Measurements from ENCODE around the gene KIF18B.
A peak's percentile ranks its signal among the peaks of the same experiment; 100 is the strongest.

KIF18B gene

DNA sequence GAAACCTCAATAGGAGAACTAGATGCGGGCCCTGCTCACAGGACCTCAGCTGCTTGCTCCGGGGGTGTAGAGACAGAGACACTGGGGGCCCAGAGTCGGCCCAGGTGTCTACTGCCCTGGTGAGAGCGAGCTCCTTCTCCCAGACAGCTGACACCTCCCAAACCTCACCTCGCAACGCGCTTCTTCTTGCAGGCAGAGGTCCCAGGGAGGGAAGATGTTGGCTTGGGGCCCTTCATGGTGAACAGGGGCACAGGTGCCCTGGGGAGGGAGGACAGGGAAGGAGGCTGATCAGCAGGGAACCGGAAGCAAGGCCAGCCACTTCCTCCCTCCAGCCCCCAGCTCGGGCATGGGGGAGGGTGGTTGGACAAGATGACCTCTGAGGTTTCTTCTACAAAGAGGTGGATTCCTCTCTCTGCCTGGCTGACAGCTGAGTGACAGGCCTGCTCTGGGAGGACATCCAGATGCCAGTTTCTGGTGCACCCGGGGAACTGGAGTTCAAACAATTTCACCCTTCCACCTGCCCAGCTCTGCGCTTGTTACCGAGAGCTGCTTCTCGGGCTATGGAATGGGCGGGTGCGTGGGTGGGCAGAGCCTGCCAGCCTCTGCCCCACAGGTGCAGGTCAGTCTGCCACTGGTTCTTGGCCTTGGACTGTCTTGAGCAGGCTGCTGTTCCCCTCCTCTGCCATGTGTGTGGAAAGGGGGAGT is 20.6 kb downstream of the KIF18B start:
- no peaks in the 10 kb centered on the region for H3K9me3 ChIP-seq (ENCODE audit: low read depth, low read length)
- no peak for TF ChIP-seq POLR2AphosphoS5 (IDR thresholded peaks at IDR 0.05; ENCODE audit: borderline replicate concordance, low read depth, low read length)
- TF ChIP-seq FOXP2 (optimal IDR thresholded peaks at IDR 0.05; ENCODE audit: control extremely low read depth, extremely low read length, insufficient read depth), result no peak
- no peak for TF ChIP-seq EZH2 (IDR thresholded peaks at IDR 0.05)
- DNase-seq (ENCODE audit: low read depth, low spot score), result no peak
- H3K4me3 ChIP-seq, result no peak overlapping the region
- H3K9ac ChIP-seq (ENCODE audit: insufficient read length), result no peak overlapping the region
- H3K36me3 ChIP-seq (ENCODE audit: insufficient read depth, low read length), result peaks cover 63% of the 10 kb centered on the region
- H3K27ac ChIP-seq, result no peak overlapping the region

DNA sequence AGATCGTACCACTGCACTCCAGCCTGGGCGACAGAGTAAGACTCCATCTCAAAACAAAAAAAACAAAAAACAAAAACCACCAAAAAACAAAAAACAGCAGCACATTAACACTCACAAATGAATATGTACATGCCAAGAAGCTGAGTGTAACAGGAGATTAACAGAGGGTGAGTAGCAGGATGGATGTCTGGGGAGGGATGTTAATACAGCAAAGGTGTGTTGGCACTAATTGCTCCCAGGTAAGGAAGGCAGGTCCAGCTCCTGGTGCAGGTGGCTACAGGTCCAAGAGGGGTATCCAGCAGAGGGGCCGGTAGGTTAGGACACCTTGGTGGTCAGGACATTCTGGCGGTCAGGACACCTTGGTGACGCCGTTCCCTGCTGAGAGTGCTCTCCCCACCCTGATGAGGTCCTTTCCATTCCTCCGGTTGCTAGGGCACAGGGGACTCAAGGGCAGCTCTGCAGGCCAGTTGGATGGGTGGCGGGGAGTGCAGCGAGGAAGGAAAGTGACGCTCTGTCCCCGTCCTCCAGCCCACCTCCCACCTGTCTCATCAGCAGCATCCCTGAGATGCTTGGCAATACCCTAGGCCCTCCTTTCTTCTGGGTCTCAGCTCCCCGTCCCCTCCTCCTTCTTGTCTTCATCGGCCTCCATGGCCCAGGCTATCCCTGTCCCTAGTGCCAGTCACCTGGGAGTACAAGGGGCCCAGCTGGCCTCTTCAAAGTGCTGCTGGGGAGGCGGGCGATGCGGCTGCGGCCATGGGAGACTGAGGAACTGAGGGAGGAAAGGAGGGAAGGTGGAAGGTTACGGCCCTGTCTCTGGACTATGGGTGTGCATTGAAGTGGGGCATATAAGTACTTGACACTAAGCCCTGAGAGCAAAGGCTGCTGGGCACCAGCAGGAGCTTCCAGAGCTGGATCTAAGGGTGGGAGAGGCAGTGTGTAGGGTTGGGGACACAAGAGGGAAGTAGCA is 21.6 kb downstream of the KIF18B start:
- Histone ChIP-seq H3K36me3 (ENCODE audit: insufficient read depth, low read length) (peaks cover 53% of the 10 kb centered on the region), H3K4me3 (no peak overlapping the region), H3K9me3 (ENCODE audit: low read depth, low read length) (no peaks in the 10 kb centered on the region), H3K27ac (no peak overlapping the region), H3K9ac (ENCODE audit: insufficient read length) (no peak overlapping the region)
- no peak for DNase-seq (ENCODE audit: low read depth, low spot score)
- no peak for TF ChIP-seq FOXP2 (optimal IDR thresholded peaks at IDR 0.05; ENCODE audit: control extremely low read depth, extremely low read length, insufficient read depth)
- TF ChIP-seq POLR2AphosphoS5 (IDR thresholded peaks at IDR 0.05; ENCODE audit: borderline replicate concordance, low read depth, low read length), result no peak

DNA sequence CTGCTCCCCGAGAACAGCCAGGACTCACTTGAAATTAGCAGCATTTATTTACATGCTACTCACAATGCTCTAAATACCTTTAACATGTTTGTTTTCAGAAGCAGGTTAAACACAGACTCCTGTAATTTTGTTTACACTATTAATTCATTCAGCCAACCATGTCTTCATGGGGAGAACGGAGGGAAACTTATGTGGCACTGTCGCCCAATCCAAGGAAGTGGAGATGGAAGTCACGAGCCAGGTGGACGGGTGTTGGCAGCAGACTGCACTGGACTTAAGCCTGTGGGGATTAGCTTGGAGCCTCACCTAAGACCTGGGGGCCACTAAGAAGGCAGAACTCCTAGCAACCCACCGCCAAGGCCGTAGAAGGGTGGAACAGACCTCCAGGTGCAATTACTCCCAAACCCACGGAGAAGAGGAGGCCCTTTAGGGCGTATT is 23.4 kb downstream of the KIF18B start:
- H3K4me3 ChIP-seq, result no peak overlapping the region
- H3K27ac ChIP-seq, result 0 out of 2 replicates have a peak overlapping the region, but pooled peaks have one; percentile 21
- H3K9me3 ChIP-seq (ENCODE audit: low read depth, low read length), result no peaks in the 10 kb centered on the region
- TF ChIP-seq FOXP2 (optimal IDR thresholded peaks at IDR 0.05; ENCODE audit: control extremely low read depth, extremely low read length, insufficient read depth), result no peak
- no peak; the same call in 1 of the 2 replicates for TF ChIP-seq POLR2AphosphoS5 (IDR thresholded peaks at IDR 0.05; ENCODE audit: borderline replicate concordance, low read depth, low read length)
- no peak for TF ChIP-seq EZH2 (IDR thresholded peaks at IDR 0.05)
- no peak for DNase-seq (ENCODE audit: low read depth, low spot score)
- peaks cover 35% of the 10 kb centered on the region for H3K36me3 ChIP-seq (ENCODE audit: insufficient read depth, low read length)
- H3K9ac ChIP-seq (ENCODE audit: insufficient read length), result no peak overlapping the region

DNA sequence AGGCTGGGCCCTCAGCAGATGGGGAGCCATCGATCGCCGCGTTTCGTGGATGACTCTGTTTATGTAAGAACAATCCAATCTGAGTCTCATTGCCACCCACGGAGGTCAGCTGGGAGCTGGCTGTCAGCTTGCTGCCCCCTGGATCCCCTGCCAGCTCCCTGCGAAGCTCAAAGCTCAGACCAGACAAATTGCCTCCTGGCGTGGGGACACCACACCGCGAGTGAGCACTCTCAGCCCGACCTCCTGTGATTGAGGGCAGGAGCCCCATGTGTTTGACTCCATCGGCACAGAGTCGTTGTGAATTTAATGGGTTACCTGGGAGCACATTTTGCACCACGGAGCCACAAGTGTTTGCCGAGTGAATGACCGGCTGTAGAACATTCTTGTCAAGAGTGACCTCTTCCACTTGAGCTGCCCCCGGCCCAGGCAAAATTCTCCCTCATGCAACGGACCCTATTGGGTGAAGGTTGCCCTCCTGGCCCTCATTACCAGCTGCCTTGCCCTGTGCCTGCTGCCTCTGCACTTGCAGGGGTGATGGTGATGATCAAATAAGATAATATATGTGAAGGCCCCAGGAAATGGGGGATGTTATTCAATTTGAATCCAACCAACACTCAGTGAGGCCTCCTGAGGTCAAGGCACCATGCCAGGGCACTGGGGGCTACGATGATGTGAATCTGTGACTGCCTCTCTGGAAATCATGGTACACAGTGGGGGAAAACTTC is 24.7 kb downstream of the KIF18B start:
- Histone ChIP-seq H3K36me3 (ENCODE audit: insufficient read depth, low read length) (peaks cover 22% of the 10 kb centered on the region), H3K4me3 (no peak overlapping the region), H3K27ac (no peak overlapping the region), H3K9me3 (ENCODE audit: low read depth, low read length) (no peaks in the 10 kb centered on the region), H3K9ac (ENCODE audit: insufficient read length) (no peak overlapping the region)
- no peak for DNase-seq (ENCODE audit: low read depth, low spot score)
- no peak for TF ChIP-seq FOXP2 (optimal IDR thresholded peaks at IDR 0.05; ENCODE audit: control extremely low read depth, extremely low read length, insufficient read depth)
- TF ChIP-seq EZH2 (IDR thresholded peaks at IDR 0.05), result no peak
- TF ChIP-seq POLR2AphosphoS5 (IDR thresholded peaks at IDR 0.05; ENCODE audit: borderline replicate concordance, low read depth, low read length), result no peak

DNA sequence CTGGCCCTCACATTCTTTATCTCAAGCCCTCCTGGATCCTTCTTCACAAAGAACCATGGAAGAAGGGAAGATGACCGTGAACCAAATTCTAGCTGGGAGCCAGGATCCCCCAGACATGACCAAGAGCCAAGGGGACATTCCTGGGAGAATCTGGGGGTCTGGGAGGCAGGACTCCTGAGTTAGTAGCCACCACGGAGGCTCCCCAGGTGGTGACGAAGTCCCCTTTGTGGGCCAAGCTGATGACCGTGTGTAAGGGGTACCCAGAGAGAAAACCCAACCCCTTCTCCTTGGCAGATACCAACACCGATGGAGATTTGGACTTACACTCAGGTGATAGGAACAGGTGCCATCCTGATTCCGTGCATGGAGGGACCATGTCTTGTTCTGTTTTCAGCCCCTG is 25.4 kb downstream of the KIF18B start:
- H3K36me3 ChIP-seq (ENCODE audit: insufficient read depth, low read length), result peaks cover 15% of the 10 kb centered on the region
- DNase-seq (ENCODE audit: low read depth, low spot score), result no peak
- no peak overlapping the region for H3K9ac ChIP-seq (ENCODE audit: insufficient read length)
- H3K4me3 ChIP-seq, result no peak overlapping the region
- TF ChIP-seq EZH2 (IDR thresholded peaks at IDR 0.05), result no peak
- no peak overlapping the region for H3K27ac ChIP-seq
- H3K9me3 ChIP-seq (ENCODE audit: low read depth, low read length), result no peaks in the 10 kb centered on the region

DNA sequence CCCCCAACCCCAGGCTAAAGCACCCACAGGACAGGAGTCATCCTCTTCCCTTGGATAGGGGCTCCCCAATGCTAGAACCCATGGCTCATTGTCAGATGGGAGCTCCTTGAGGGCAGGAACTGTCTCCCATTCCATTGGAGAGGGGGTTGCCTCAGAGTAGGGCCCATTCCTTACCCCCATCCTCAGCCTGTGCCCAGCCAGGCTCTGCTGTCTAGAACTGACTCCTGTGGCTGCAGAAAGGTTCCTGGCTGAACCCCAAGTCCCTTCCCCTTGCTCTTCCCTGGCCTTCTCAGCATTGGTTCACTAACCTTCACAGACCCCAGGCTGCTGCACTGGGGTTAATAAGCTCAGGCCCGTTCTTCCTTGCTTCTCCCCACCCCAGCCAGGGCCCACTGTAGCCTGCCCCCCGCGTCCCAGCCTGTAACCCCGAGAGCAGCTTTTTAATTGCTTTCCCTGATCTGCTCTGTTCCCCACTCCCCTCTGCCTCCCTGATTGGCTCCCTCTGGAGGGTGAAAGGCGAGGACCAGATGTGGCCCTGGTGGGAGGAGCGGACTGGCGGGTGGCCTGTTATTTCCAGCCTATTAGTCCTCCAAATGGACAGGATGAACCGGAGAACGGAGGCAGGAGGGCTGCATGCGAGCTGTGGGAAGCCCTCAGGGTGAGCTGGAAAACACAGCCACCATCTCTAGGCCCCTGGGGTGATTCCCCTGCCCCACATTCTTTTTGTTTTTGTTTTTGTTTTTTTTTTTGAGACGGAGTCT is 26.3 kb downstream of the KIF18B start:
- TF ChIP-seq FOXP2 (optimal IDR thresholded peaks at IDR 0.05; ENCODE audit: control extremely low read depth, extremely low read length, insufficient read depth) (no peak), EZH2 (IDR thresholded peaks at IDR 0.05) (no peak)
- no peak overlapping the region for H3K4me3 ChIP-seq
- H3K36me3 ChIP-seq (ENCODE audit: insufficient read depth, low read length), result peaks cover 6% of the 10 kb centered on the region; the same call in 1 of the 2 replicates
- no peak for DNase-seq (ENCODE audit: low read depth, low spot score)
- H3K9ac ChIP-seq (ENCODE audit: insufficient read length), result no peak overlapping the region
- no peaks in the 10 kb centered on the region for H3K9me3 ChIP-seq (ENCODE audit: low read depth, low read length)
- H3K27ac ChIP-seq, result no peak overlapping the region

DNA sequence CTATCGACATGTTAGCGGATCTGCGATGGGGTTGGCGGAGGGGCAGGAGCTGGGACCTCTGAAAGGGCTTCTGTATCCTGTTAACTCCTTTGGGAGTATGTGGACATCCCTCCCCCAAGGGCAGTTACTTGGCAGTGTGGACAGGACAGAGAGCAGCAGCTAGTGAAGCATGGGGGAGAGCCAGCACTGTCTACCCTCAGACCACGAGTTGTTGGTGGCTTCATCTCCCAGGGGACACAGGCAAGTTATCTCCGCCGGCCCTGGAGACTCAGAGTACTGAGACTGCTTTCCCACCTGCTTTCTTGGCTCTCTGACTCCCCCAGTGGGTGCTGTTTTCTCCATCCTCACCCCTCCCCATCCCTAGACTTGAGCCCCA is 27.0 kb downstream of the KIF18B start:
- DNase-seq (ENCODE audit: low read depth, low spot score), result no peak
- Histone ChIP-seq H3K9me3 (ENCODE audit: low read depth, low read length) (no peaks in the 10 kb centered on the region), H3K36me3 (ENCODE audit: insufficient read depth, low read length) (no peaks in the 10 kb centered on the region; the same call in 1 of the 2 replicates), H3K4me3 (no peak overlapping the region), H3K9ac (ENCODE audit: insufficient read length) (no peak overlapping the region), H3K27ac (no peak overlapping the region)
- TF ChIP-seq FOXP2 (optimal IDR thresholded peaks at IDR 0.05; ENCODE audit: control extremely low read depth, extremely low read length, insufficient read depth), result no peak
- no peak for TF ChIP-seq POLR2AphosphoS5 (IDR thresholded peaks at IDR 0.05; ENCODE audit: borderline replicate concordance, low read depth, low read length)

Data from SK-N-MC (cell line).